Astrocyte (in vitro differentiated cells and primary cell): Measurements from ENCODE around the gene PTPRN2.

Experiments used
- EZH2 ChIP-seq: IDR thresholded peaks from 2 replicates; pipeline ENCODE4 v1.6.1; 2012; ENCODE audit warnings: mild to moderate bottlenecking, low read length, inconsistent platforms; ENCODE audit not compliant: insufficient read depth
- TF ChIP-seq, protein P1 (sequence below): IDR thresholded peaks from 2 replicates; pipeline ENCODE4 v1.5.1; 2011; ENCODE audit warnings: low read depth, mild to moderate bottlenecking, inconsistent platforms, low read length, moderate library complexity; ENCODE audit not compliant: insufficient read depth

DNA sequence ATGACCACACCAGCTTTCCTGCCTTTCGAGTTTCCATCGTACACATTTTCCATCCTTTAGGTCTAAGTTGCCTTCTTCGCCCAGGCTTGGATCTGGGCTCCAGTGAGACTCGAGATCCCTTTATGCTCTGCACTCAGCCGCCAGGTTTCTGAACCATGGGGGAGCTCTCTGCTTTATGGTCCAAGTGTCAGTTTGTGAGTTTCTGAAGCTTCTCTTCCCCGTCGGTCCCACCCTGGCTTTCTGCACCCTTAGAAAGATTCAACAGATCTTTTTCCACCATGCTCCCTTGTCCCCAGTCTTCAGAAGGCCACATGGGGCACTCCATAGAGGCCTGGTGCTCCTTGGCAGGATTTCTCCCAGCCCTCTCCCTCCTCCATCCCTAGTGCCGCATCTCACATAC lies 402.0 kb downstream of the PTPRN2 start:
- TF ChIP-seq, protein P1, sequence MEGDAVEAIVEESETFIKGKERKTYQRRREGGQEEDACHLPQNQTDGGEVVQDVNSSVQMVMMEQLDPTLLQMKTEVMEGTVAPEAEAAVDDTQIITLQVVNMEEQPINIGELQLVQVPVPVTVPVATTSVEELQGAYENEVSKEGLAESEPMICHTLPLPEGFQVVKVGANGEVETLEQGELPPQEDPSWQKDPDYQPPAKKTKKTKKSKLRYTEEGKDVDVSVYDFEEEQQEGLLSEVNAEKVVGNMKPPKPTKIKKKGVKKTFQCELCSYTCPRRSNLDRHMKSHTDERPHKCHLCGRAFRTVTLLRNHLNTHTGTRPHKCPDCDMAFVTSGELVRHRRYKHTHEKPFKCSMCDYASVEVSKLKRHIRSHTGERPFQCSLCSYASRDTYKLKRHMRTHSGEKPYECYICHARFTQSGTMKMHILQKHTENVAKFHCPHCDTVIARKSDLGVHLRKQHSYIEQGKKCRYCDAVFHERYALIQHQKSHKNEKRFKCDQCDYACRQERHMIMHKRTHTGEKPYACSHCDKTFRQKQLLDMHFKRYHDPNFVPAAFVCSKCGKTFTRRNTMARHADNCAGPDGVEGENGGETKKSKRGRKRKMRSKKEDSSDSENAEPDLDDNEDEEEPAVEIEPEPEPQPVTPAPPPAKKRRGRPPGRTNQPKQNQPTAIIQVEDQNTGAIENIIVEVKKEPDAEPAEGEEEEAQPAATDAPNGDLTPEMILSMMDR, result no peak
- no peak for TF ChIP-seq EZH2
